SW 1271 (cell line): ENCODE data around the gene PLEKHD1.

ENCODE experiments used
- DNase-seq, 2 experiments: peaks; one replicate each; lab custom pipeline; 2025; lab: John Stamatoyannopoulos, UW

PLEKHD1 gene

GRCh38 chr14:69547701-69548348 lies 63.3 kb downstream of the PLEKHD1 start:
- no peak for DNase-seq

GRCh38 chr14:69548566-69548965 lies 64.0 kb downstream of the PLEKHD1 start:
- DNase-seq: no peak

GRCh38 chr14:69551511-69551910 lies 67.0 kb downstream of the PLEKHD1 start:
- no peak for DNase-seq

GRCh38 chr14:69553252-69553651 lies 68.7 kb downstream of the PLEKHD1 start:
- DNase-seq: no peak

GRCh38 chr14:69554500-69554899 lies 70.0 kb downstream of the PLEKHD1 start:
- DNase-seq: no peak

GRCh38 chr14:69558774-69559173 lies 74.2 kb downstream of the PLEKHD1 start:
- DNase-seq: no peak

GRCh38 chr14:69559581-69560011 lies 75.1 kb downstream of the PLEKHD1 start:
- no peak for DNase-seq

- DNase-seq: no peak
These were observed 76.3 kb downstream of the PLEKHD1 start for GRCh38 chr14:69560826-69561225.

GRCh38 chr14:69561893-69562292 lies 77.4 kb downstream of the PLEKHD1 start:
- DNase-seq: no peak

- no peak for DNase-seq
These were observed 83.0 kb downstream of the PLEKHD1 start for GRCh38 chr14:69567563-69567962.

- no peak for DNase-seq
These were observed 85.3 kb downstream of the PLEKHD1 start for GRCh38 chr14:69569859-69570258.

- DNase-seq: no peak
These were observed 86.4 kb downstream of the PLEKHD1 start for GRCh38 chr14:69570836-69571330.

GRCh38 chr14:69571449-69572029 lies 87.0 kb downstream of the PLEKHD1 start:
- no peak for DNase-seq

GRCh38 chr14:69572030-69572840 lies 87.7 kb downstream of the PLEKHD1 start:
- peak in 1 of 2 experiments; percentile 20 for DNase-seq

- DNase-seq: no peak
These were observed 88.3 kb downstream of the PLEKHD1 start for GRCh38 chr14:69572841-69573135.

- no peak for DNase-seq
These were observed 88.8 kb downstream of the PLEKHD1 start for GRCh38 chr14:69573205-69573830.

GRCh38 chr14:69573831-69574262 lies 89.3 kb downstream of the PLEKHD1 start:
- no peak for DNase-seq

- peak in 1 of 2 experiments; percentile 42 for DNase-seq
These were observed 89.9 kb downstream of the PLEKHD1 start, which contains the start of gene CCDC177 for GRCh38 chr14:69574263-69574953. CCDC177 (minus strand) TSS chr14:69574871; CDS start chr14:69573622, 1,249 bp downstream.

GRCh38 chr14:69574954-69575295 lies 90.4 kb downstream of the PLEKHD1 start:
- DNase-seq: no peak

- DNase-seq: no peak
These were observed 94.9 kb downstream of the PLEKHD1 start for GRCh38 chr14:69579476-69579875.

- DNase-seq: peak in 1 of 2 experiments; percentile 10
These were observed 95.6 kb downstream of the PLEKHD1 start for GRCh38 chr14:69580009-69580577.
